Stimulated activated memory B cell treated with anti-CD40 and anti-IgM and Interleukin-4, amounts not matched to agents 10 μg/mL and 1 μg/mL and 100 μg/mL, for 72 hours (primary cell): ENCODE results near the gene FLT4.
"Not testable (repeated sequence)": the region's sequence is repeated elsewhere in the genome, so short reads cannot be mapped to it uniquely, and the experiment has no call there.

Experiments used
- ATAC-seq: fragments of 150-1000 bp; cut with Tn5 transposase; 2 replicates; pipeline ENCODE4 v1.10.0; 2021
- H3K27ac Mint-ChIP-seq: one replicate; pipeline ENCODE4 v1.8.0; 2022; ENCODE audit warnings: mild to moderate bottlenecking, mixed read lengths
- H3K27me3 Mint-ChIP-seq: one replicate; pipeline ENCODE4 v1.8.0; 2022; ENCODE audit warnings: mixed read lengths
- H3K36me3 Mint-ChIP-seq: one replicate; pipeline ENCODE4 v1.8.0; 2022; ENCODE audit warnings: mixed read lengths
- H3K4me1 Mint-ChIP-seq: one replicate; pipeline ENCODE4 v1.8.0; 2022; ENCODE audit warnings: mixed read lengths
- H3K4me3 Mint-ChIP-seq: one replicate; pipeline ENCODE4 v1.8.0; 2022; ENCODE audit warnings: mild to moderate bottlenecking, moderate library complexity, mixed read lengths
- H3K9me3 Mint-ChIP-seq: one replicate; pipeline ENCODE4 v1.8.0; 2022; ENCODE audit warnings: mixed read lengths

FLT4 gene

GRCh38 chr5:180675036-180675635 lies 25.7 kb upstream of the FLT4 start:
- Mint-ChIP-seq H3K9me3 (no peaks in the 10 kb centered on the region), H3K4me3 (no peak overlapping the region)

GRCh38 chr5:180674090-180674475 lies 24.7 kb upstream of the FLT4 start:
- peaks cover 16% of the 10 kb centered on the region for H3K4me1 Mint-ChIP-seq
- ATAC-seq, H3K9me3 Mint-ChIP-seq: not testable (repeated sequence)

More at GRCh38 chr5:180675036-180675635, 25.7 kb upstream of the FLT4 start:
- Mint-ChIP-seq H3K27ac (no peak overlapping the region), H3K4me1 (peaks cover 6% of the 10 kb centered on the region), H3K36me3 (no peaks in the 10 kb centered on the region), H3K27me3 (peaks cover 39% of the 10 kb centered on the region)
- no peak for ATAC-seq

GRCh38 chr5:180673371-180674089 lies 24.1 kb upstream of the FLT4 start:
- H3K36me3 Mint-ChIP-seq = no peaks in the 10 kb centered on the region
- peaks cover 28% of the 10 kb centered on the region for H3K27me3 Mint-ChIP-seq
- no peaks in the 10 kb centered on the region for H3K9me3 Mint-ChIP-seq
- H3K4me1 Mint-ChIP-seq = peaks cover 16% of the 10 kb centered on the region
- H3K4me3 Mint-ChIP-seq = no peak overlapping the region
- H3K27ac Mint-ChIP-seq = no peak overlapping the region
- no peak for ATAC-seq

More at GRCh38 chr5:180674090-180674475, 24.7 kb upstream of the FLT4 start:
- peaks cover 29% of the 10 kb centered on the region for H3K27me3 Mint-ChIP-seq
- not testable (repeated sequence) for H3K4me3 Mint-ChIP-seq, H3K36me3 Mint-ChIP-seq, H3K27ac Mint-ChIP-seq

GRCh38 chr5:180671958-180672524 lies 22.6 kb upstream of the FLT4 start:
- not testable (repeated sequence) for ATAC-seq, H3K36me3 Mint-ChIP-seq, H3K4me3 Mint-ChIP-seq, H3K27ac Mint-ChIP-seq, H3K9me3 Mint-ChIP-seq
- Mint-ChIP-seq H3K4me1 (peaks cover 16% of the 10 kb centered on the region), H3K27me3 (peaks cover 28% of the 10 kb centered on the region)

GRCh38 chr5:180670586-180671359 lies 21.4 kb upstream of the FLT4 start:
- Mint-ChIP-seq H3K4me3 (no peak overlapping the region), H3K4me1 (peaks cover 16% of the 10 kb centered on the region), H3K9me3 (no peaks in the 10 kb centered on the region), H3K27me3 (peaks cover 21% of the 10 kb centered on the region), H3K36me3 (no peaks in the 10 kb centered on the region), H3K27ac (no peak overlapping the region)
- ATAC-seq = peak; percentile 62

GRCh38 chr5:180670157-180670556 lies 20.8 kb upstream of the FLT4 start:
- Mint-ChIP-seq H3K4me1 (peaks cover 16% of the 10 kb centered on the region), H3K9me3 (no peaks in the 10 kb centered on the region), H3K4me3 (no peak overlapping the region), H3K27ac (no peak overlapping the region), H3K27me3 (peaks cover 26% of the 10 kb centered on the region), H3K36me3 (no peaks in the 10 kb centered on the region)
- ATAC-seq = no peak

GRCh38 chr5:180669661-180670060 lies 20.3 kb upstream of the FLT4 start:
- Mint-ChIP-seq H3K4me3 (no peak overlapping the region), H3K27ac (no peak overlapping the region), H3K36me3 (no peaks in the 10 kb centered on the region), H3K9me3 (no peaks in the 10 kb centered on the region), H3K27me3 (peaks cover 27% of the 10 kb centered on the region), H3K4me1 (peaks cover 16% of the 10 kb centered on the region)
- no peak for ATAC-seq

- Mint-ChIP-seq H3K9me3 (no peaks in the 10 kb centered on the region), H3K27ac (no peak overlapping the region), H3K4me1 (peaks cover 16% of the 10 kb centered on the region), H3K4me3 (no peak overlapping the region), H3K36me3 (no peaks in the 10 kb centered on the region), H3K27me3 (peaks cover 28% of the 10 kb centered on the region)
- ATAC-seq = no peak
Observed at GRCh38 chr5:180668835-180669596, 19.6 kb upstream of the FLT4 start.

GRCh38 chr5:180666812-180667211 lies 17.4 kb upstream of the FLT4 start:
- H3K4me3 Mint-ChIP-seq = no peak overlapping the region
- H3K27ac Mint-ChIP-seq = no peak overlapping the region
- H3K36me3 Mint-ChIP-seq = no peaks in the 10 kb centered on the region
- H3K27me3 Mint-ChIP-seq = peaks cover 37% of the 10 kb centered on the region
- H3K4me1 Mint-ChIP-seq = peaks cover 16% of the 10 kb centered on the region
- no peaks in the 10 kb centered on the region for H3K9me3 Mint-ChIP-seq
- ATAC-seq = no peak

- ATAC-seq = no peak
- Mint-ChIP-seq H3K36me3 (no peaks in the 10 kb centered on the region), H3K27ac (no peak overlapping the region), H3K9me3 (no peaks in the 10 kb centered on the region), H3K4me1 (peaks cover 16% of the 10 kb centered on the region), H3K4me3 (no peak overlapping the region), H3K27me3 (peaks cover 37% of the 10 kb centered on the region)
Observed at GRCh38 chr5:180665682-180666404, 16.4 kb upstream of the FLT4 start.

- no peak overlapping the region for H3K4me3 Mint-ChIP-seq
- no peaks in the 10 kb centered on the region for H3K9me3 Mint-ChIP-seq
- no peak overlapping the region for H3K27ac Mint-ChIP-seq
- H3K27me3 Mint-ChIP-seq = peaks cover 67% of the 10 kb centered on the region
- ATAC-seq = no peak
- H3K4me1 Mint-ChIP-seq = no peaks in the 10 kb centered on the region
- no peaks in the 10 kb centered on the region for H3K36me3 Mint-ChIP-seq
Observed at GRCh38 chr5:180658774-180659564, 9.6 kb upstream of the FLT4 start.

- H3K27ac Mint-ChIP-seq, H3K4me1 Mint-ChIP-seq, ATAC-seq, H3K9me3 Mint-ChIP-seq, H3K4me3 Mint-ChIP-seq, H3K36me3 Mint-ChIP-seq: not testable (repeated sequence)
- peaks cover 82% of the 10 kb centered on the region for H3K27me3 Mint-ChIP-seq
Observed at GRCh38 chr5:180655243-180655642, 5.8 kb upstream of the FLT4 start.

GRCh38 chr5:180652771-180653170 lies 3.4 kb upstream of the FLT4 start:
- no peak overlapping the region for H3K4me3 Mint-ChIP-seq
- H3K9me3 Mint-ChIP-seq = no peaks in the 10 kb centered on the region
- H3K36me3 Mint-ChIP-seq = no peaks in the 10 kb centered on the region
- peaks cover 10% of the 10 kb centered on the region for H3K4me1 Mint-ChIP-seq
- H3K27ac Mint-ChIP-seq = no peak overlapping the region
- no peak for ATAC-seq
- peaks cover 75% of the 10 kb centered on the region for H3K27me3 Mint-ChIP-seq

GRCh38 chr5:180652346-180652745 lies 2.9 kb upstream of the FLT4 start:
- Mint-ChIP-seq H3K36me3 (no peaks in the 10 kb centered on the region), H3K4me3 (no peak overlapping the region), H3K9me3 (no peaks in the 10 kb centered on the region), H3K27me3 (peaks cover 75% of the 10 kb centered on the region), H3K4me1 (peaks cover 10% of the 10 kb centered on the region), H3K27ac (no peak overlapping the region)
- ATAC-seq = no peak
